Endothelial cell of umbilical vein (primary cell): ENCODE results near the gene MAP2K4. TPM values are rescaled to one million over a fixed set of nuclear protein-coding genes. Genes with fewer than 3 reads are reported as not detected.

ENCODE experiments used
- BruUV-seq: library from RNA; stranded (reverse); fragments of 400-500 nt; replicated peaks from 2 replicates; lab custom pipeline; 2021; lab: Mats Ljungman, UMichigan
- CTCF ChIA-PET: fragments of 300-600, 350-600 bp; sonication (Branson Sonifier 250); formaldehyde crosslinking; loops from one replicate; lab custom pipeline; 2021; ENCODE audit warnings: antibody characterized with exemption, inconsistent platforms; lab: Charles Lee
- POLR2A ChIA-PET: fragments of 300-600, 350-600 bp; sonication (Branson Sonifier 250); formaldehyde crosslinking; loops from one replicate; lab custom pipeline; 2021; ENCODE audit warnings: antibody characterized with exemption, inconsistent platforms; lab: Charles Lee
- DNase-seq: peaks from one replicate; pipeline ENCODE4 v3.0.0-alpha.2; 2011; ENCODE audit warnings: low read depth, low spot score
- FAIRE-seq: peaks from 2 replicates; lab custom pipeline; 2011; peaks lifted over from hg19 to GRCh38; lab: Jason Lieb, UNC
- H2AFZ ChIP-seq: 2 replicates; pipeline ENCODE4 v1.6.0; 2012; ENCODE audit warnings: low read depth, low read length, control low read depth, inconsistent platforms
- H3K27ac ChIP-seq: 2 replicates; pipeline ENCODE4 v1.5.1; 2011; ENCODE audit warnings: low read depth, mild to moderate bottlenecking, control low read depth, low read length, moderate library complexity; ENCODE audit not compliant: insufficient read depth
- H3K27me3 ChIP-seq, 2 experiments: 2 replicates each; pipeline versions ENCODE4 v1.6.0 to v1.6.1; 2011; ENCODE audit warnings: low read length in 2 of 2, mixed read lengths in 1 of 2; ENCODE audit not compliant: control insufficient read depth in 2 of 2, insufficient read depth in 2 of 2
- H3K36me3 ChIP-seq, 2 experiments: 2 replicates in 1 of 2; 3 replicates in 1 of 2; pipeline ENCODE4 v1.5.1; 2011; ENCODE audit warnings: low read length in 2 of 2, mild to moderate bottlenecking in 1 of 2, moderate library complexity in 1 of 2; ENCODE audit not compliant: control insufficient read depth in 2 of 2, insufficient read depth in 2 of 2; ENCODE audit errors: extremely low read depth in 1 of 2
- H3K4me1 ChIP-seq: 3 replicates; pipeline ENCODE4 v1.5.1; 2011; ENCODE audit warnings: mild to moderate bottlenecking, low read length; ENCODE audit not compliant: control insufficient read depth, insufficient read depth; ENCODE audit errors: extremely low read depth
- H3K4me2 ChIP-seq: 2 replicates; pipeline ENCODE4 v1.6.1; 2011; ENCODE audit warnings: low read length, control low read depth, mixed read lengths; ENCODE audit not compliant: insufficient read depth
- H3K4me3 ChIP-seq, 3 experiments: fragments of 200-600 bp in 1 of 3; sonication (generic), shearing (Covaris generic) in 1 of 3; replicated peaks in 1 of 3; 2 replicates each; pipeline ENCODE4 v1.5.1; 2011 to 2016; ENCODE audit warnings: control low read depth in 3 of 3, low read length in 3 of 3, mild to moderate bottlenecking in 2 of 3, inconsistent platforms in 1 of 3, low read depth in 1 of 3, moderate library complexity in 1 of 3; ENCODE audit not compliant: insufficient read depth in 1 of 3
- H3K79me2 ChIP-seq: 2 replicates; pipeline ENCODE4 v1.6.0; 2012; ENCODE audit warnings: low read length, inconsistent platforms; ENCODE audit not compliant: control insufficient read depth, insufficient read depth
- H3K9ac ChIP-seq: replicated peaks from 2 replicates; pipeline ENCODE3; 2011; ENCODE audit warnings: low read length, control low read depth; ENCODE audit not compliant: insufficient read depth; ENCODE audit errors: extremely low read depth
- H3K9me1 ChIP-seq: replicated peaks from 3 replicates; pipeline ENCODE4 v1.6.0; 2011; ENCODE audit warnings: mild to moderate bottlenecking, low read length; ENCODE audit not compliant: control insufficient read depth, insufficient read depth; ENCODE audit errors: extremely low read depth
- H3K9me3 ChIP-seq: replicated peaks from 2 replicates; pipeline ENCODE4 v1.5.1; 2012; ENCODE audit warnings: low read length, inconsistent platforms; ENCODE audit not compliant: control insufficient read depth, insufficient read depth
- H4K20me1 ChIP-seq: replicated peaks from 2 replicates; pipeline ENCODE3; 2011; ENCODE audit warnings: mild to moderate bottlenecking, low read length; ENCODE audit not compliant: control insufficient read depth, insufficient read depth; ENCODE audit errors: extremely low read depth
- EZH2 ChIP-seq: IDR thresholded peaks from 2 replicates; pipeline ENCODE4 v1.6.1; 2012; ENCODE audit warnings: borderline replicate concordance, low read depth, mild to moderate bottlenecking, moderate library complexity, low read length, inconsistent platforms; ENCODE audit not compliant: severe bottlenecking
- FOS ChIP-seq: IDR thresholded peaks from 2 replicates; pipeline ENCODE4 v1.6.1; 2011; ENCODE audit warnings: mild to moderate bottlenecking, low read length, moderate library complexity, borderline replicate concordance; ENCODE audit not compliant: insufficient read depth
- JUN ChIP-seq: IDR thresholded peaks from 2 replicates; pipeline ENCODE4 v1.6.1; 2011; ENCODE audit warnings: borderline replicate concordance, low read depth; ENCODE audit not compliant: insufficient read length, insufficient read depth
- POLR2A ChIP-seq: IDR thresholded peaks from 2 replicates; pipeline ENCODE4 v1.6.1; 2012; ENCODE audit warnings: low read depth, mild to moderate bottlenecking, control low read depth, low read length
- dilution Hi-C: fragments of 300-500 bp; cut with MboI; formaldehyde crosslinking; loops from one replicate; pipeline ENCODE4 v1.15.0; 2019; ENCODE audit warnings: low sequenced_read_pairs; ENCODE audit not compliant: extremely low pct_ligation_motif_present
- intact Hi-C: fragments of 100-400 bp; cut with micrococcal nuclease; formaldehyde crosslinking; loops from one replicate; pipeline ENCODE4 v1.10.0; 2022
- microRNA counts: library from miRNA; unstranded; fragments of <30 nt; microRNA quantifications from one replicate; lab custom pipeline; 2016
- microRNA-seq: library from miRNA; unstranded; fragments of <30 nt; microRNA quantifications from one replicate; pipeline ENCODE4 v1.2.0, GENCODE V29; 2021; ENCODE audit warnings: borderline number of aligned reads, borderline replicate concordance
- polyA plus RNA-seq, 4 experiments: library from polyadenylated mRNA; depleted of rRNA in 3 of 4; stranded (reverse) in 3 of 4; unstranded in 1 of 4; fragments of >200 nt; gene quantifications; 2 replicates each; pipeline versions ENCODE4 v1.2.1 to v1.2.3, GENCODE V29; 2011 to 2012; ENCODE audit warnings: missing spikeins in 1 of 4
- small RNA-seq: library from RNA; depleted of rRNA; stranded (forward); fragments of <200 nt; gene quantifications from one replicate; pipeline ENCODE3, GENCODE V24; 2012; ENCODE audit warnings: low replicate concordance, low read depth; ENCODE audit not compliant: insufficient read depth, insufficient read length
- total RNA-seq: library from RNA; stranded (reverse); gene quantifications from 2 replicates; pipeline ENCODE4 v1.2.3, GENCODE V29; 2021
- TF ChIP-seq, protein P1 (sequence below), 2 donors: IDR thresholded peaks; 1 replicate in 1 of 2; 2 replicates in 1 of 2; pipeline ENCODE4 v1.5.1; 2011; ENCODE audit warnings: low read length in 2 of 2, mild to moderate bottlenecking in 2 of 2, moderate library complexity in 2 of 2, control low read depth in 1 of 2, inconsistent platforms in 1 of 2, low read depth in 1 of 2; ENCODE audit not compliant: insufficient read depth in 1 of 2; ENCODE audit errors: extremely low read depth in 1 of 2

MAP2K4 gene
- total and polyA plus RNA-seq, 2 donors (not counting 3 experiments of a cell fraction or from before 2014, with no cell fraction given): 8.6 to 17.5 TPM

DNA sequence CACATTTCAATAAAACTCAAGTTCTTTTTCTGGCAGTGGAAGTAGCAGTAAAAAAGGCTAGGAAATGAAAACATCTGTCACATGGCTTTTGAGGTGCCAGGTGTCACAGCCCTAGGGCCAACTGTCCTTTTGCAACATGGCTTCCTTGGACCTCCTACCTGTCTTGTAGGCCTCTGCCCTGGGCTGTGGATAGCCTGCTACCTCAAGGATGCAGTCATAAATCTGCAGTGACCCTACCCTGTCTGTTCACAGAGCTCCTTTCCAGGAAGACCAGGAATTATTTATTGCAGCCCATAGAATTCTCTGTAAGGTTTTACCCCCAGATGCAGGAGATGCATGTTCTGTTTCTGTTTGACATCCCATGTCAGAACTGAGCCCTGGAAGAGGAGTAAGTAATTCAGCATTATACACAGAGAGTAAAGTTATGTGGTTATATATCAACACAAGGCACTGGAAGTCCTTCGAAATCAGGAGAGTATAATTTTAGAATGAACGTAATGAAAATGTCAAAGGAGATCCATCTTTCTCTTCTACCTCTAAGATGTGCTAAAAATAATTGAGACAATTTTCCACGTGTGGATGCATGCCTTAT lies 172.6 kb downstream of the MAP2K4 start:
- Histone ChIP-seq H3K4me3 (no peak overlapping the region), H2AFZ (no peak overlapping the region), H3K79me2 (no peaks in the 10 kb centered on the region), H3K4me2 (no peak overlapping the region), H4K20me1 (no peaks in the 10 kb centered on the region), H3K9me1 (no peaks in the 10 kb centered on the region), H3K27ac (no peak overlapping the region), H3K9ac (no peak overlapping the region), H3K4me1 (no peaks in the 10 kb centered on the region), H3K9me3 (no peaks in the 10 kb centered on the region), H3K36me3 (no peaks in the 10 kb centered on the region), H3K27me3 (no peaks in the 10 kb centered on the region)
- no peak for FAIRE-seq
- CTCF ChIA-PET: no interaction called here
- DNase-seq: no peak
- dilution Hi-C loops: no loop called here
- POLR2A ChIA-PET: no interaction called here
- no TSS peak for BruUV-seq
- intact Hi-C loops: no loop called here
- TF ChIP-seq, protein P1, sequence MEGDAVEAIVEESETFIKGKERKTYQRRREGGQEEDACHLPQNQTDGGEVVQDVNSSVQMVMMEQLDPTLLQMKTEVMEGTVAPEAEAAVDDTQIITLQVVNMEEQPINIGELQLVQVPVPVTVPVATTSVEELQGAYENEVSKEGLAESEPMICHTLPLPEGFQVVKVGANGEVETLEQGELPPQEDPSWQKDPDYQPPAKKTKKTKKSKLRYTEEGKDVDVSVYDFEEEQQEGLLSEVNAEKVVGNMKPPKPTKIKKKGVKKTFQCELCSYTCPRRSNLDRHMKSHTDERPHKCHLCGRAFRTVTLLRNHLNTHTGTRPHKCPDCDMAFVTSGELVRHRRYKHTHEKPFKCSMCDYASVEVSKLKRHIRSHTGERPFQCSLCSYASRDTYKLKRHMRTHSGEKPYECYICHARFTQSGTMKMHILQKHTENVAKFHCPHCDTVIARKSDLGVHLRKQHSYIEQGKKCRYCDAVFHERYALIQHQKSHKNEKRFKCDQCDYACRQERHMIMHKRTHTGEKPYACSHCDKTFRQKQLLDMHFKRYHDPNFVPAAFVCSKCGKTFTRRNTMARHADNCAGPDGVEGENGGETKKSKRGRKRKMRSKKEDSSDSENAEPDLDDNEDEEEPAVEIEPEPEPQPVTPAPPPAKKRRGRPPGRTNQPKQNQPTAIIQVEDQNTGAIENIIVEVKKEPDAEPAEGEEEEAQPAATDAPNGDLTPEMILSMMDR (IDR thresholded peaks at IDR 0.05; ENCODE audit: extremely low read depth in 1 of 2, insufficient read depth in 1 of 2, low read depth in 1 of 2, low read length in 2 of 2): no peak
- TF ChIP-seq JUN (no peak), POLR2A (no peak), EZH2 (no peak), FOS (no peak)

MicroRNAs within 50 kb of the gene (microRNA counts, 767-probe panel; counts per million panel counts)
- 723 counts per million, percentile 96 among the panel's probes with 10 or more counts for microRNA hsa-miR-744-5p (lab: Ali Mortazavi, UCI)

Small RNA genes lying within 50 kb of the gene (microRNA-seq; reads per million reads assigned to microRNA genes)
- 2,786 reads per million, percentile 91 among the genes with 10 or more reads in this experiment for gene MIR744

Small RNA genes lying within 50 kb of the gene (small RNA-seq; reads per million reads assigned to genes)
- 307 reads per million, percentile 99 among the genes with 10 or more reads in this experiment for gene MIR744
- not detected for gene RNU11-2P

Other genes with a start within 250 kb of the MAP2K4 start
- 4.2 and 5.8 TPM in 2 replicates for gene ZNF18, start 23.4 kb upstream of the MAP2K4 start, total RNA-seq
- 2.3 and 2.4 TPM in 2 replicates for gene ZNF18, start 23.4 kb upstream of the MAP2K4 start, polyA plus RNA-seq